IMR-90 (cell line): ENCODE results near the gene MAPKAPK2. TPM values are rescaled to one million over a fixed set of nuclear protein-coding genes. Genes with fewer than 3 reads are reported as not detected.

Experiments used
- ATAC-seq: fragments of 200-7000 bp; cut with Tn5 transposase; 2 replicates; pipeline ENCODE4 v1.9.1; 2020; ENCODE audit warnings: low read depth, mild to moderate bottlenecking, moderate library complexity
- BruUV-seq: library from RNA; stranded (reverse); fragments of 400-500 nt; replicated peaks from 2 replicates; lab custom pipeline; 2021; lab: Mats Ljungman, UMichigan
- CTCF ChIA-PET: fragments of 300-600 bp; formaldehyde crosslinking; extraction: SDS; loops from one replicate; lab custom pipeline; 2021; ENCODE audit warnings: antibody characterized with exemption; lab: Yijun Ruan, JAX
- POLR2A ChIA-PET: fragments of 300-600 bp; sonication (Branson Sonifier 250); formaldehyde crosslinking; loops from one replicate; lab custom pipeline; 2022; ENCODE audit warnings: antibody characterized with exemption; ENCODE audit not compliant: unreplicated experiment; lab: Charles Lee
- DNase-seq: peaks from one replicate; pipeline ENCODE4 v3.0.0; 2013
- H2AFZ ChIP-seq: replicated peaks from 2 replicates; pipeline ENCODE3; 2013; ENCODE audit warnings: low read length, mild to moderate bottlenecking; ENCODE audit not compliant: poor library complexity
- H2AK5ac ChIP-seq: 2 replicates; pipeline ENCODE4 v1.6.1; 2013; ENCODE audit warnings: low read depth, low read length, inconsistent platforms
- H2AK9ac ChIP-seq: replicated peaks from 2 replicates; pipeline ENCODE3; 2013; ENCODE audit warnings: mild to moderate bottlenecking, low read depth, low read length, moderate library complexity; ENCODE audit not compliant: poor library complexity
- H2BK120ac ChIP-seq: 2 replicates; pipeline ENCODE4 v1.6.1; 2013; ENCODE audit warnings: low read depth, low read length, inconsistent platforms
- H2BK15ac ChIP-seq: 3 replicates; pipeline ENCODE4 v1.6.1; 2013; ENCODE audit warnings: low read depth, low read length, inconsistent platforms
- H2BK20ac ChIP-seq: 2 replicates; pipeline ENCODE4 v1.6.1; 2013; ENCODE audit warnings: low read depth, mild to moderate bottlenecking, inconsistent platforms, low read length, moderate library complexity
- H2BK5ac ChIP-seq: 2 replicates; pipeline ENCODE4 v1.6.1; 2013; ENCODE audit warnings: mild to moderate bottlenecking, low read depth, low read length, inconsistent platforms; ENCODE audit not compliant: poor library complexity, severe bottlenecking
- H3K14ac ChIP-seq: replicated peaks from 2 replicates; pipeline ENCODE4 v1.6.1; 2013; ENCODE audit warnings: low read depth, low read length, inconsistent platforms
- H3K18ac ChIP-seq: 2 replicates; pipeline ENCODE4 v1.6.1; 2013; ENCODE audit warnings: low read depth, low read length, control low read depth
- H3K23ac ChIP-seq: 2 replicates; pipeline ENCODE4 v1.6.1; 2013; ENCODE audit warnings: low read depth, low read length, inconsistent platforms
- H3K27ac ChIP-seq: 2 replicates; pipeline ENCODE4 v1.5.1; 2013; ENCODE audit warnings: mild to moderate bottlenecking, control low read depth, low read length; ENCODE audit not compliant: insufficient read depth
- H3K27me3 ChIP-seq: 2 replicates; pipeline ENCODE4 v1.6.1; 2013; ENCODE audit warnings: low read length; ENCODE audit not compliant: control insufficient read depth, insufficient read depth
- H3K36me3 ChIP-seq: 2 replicates; pipeline ENCODE4 v1.6.1; 2013; ENCODE audit warnings: low read length, mixed read lengths; ENCODE audit not compliant: control insufficient read depth, insufficient read depth
- H3K4ac ChIP-seq: 2 replicates; pipeline ENCODE4 v1.6.1; 2013; ENCODE audit warnings: low read depth, low read length, inconsistent platforms
- H3K4me1 ChIP-seq: 2 replicates; pipeline ENCODE4 v1.6.1; 2013; ENCODE audit warnings: low read length, mixed read lengths; ENCODE audit not compliant: control insufficient read depth, insufficient read depth
- H3K4me2 ChIP-seq: 2 replicates; pipeline ENCODE4 v1.6.1; 2013; ENCODE audit warnings: low read depth, mild to moderate bottlenecking, control low read depth, low read length, moderate library complexity
- H3K4me3 ChIP-seq: 2 replicates; pipeline ENCODE4 v1.5.1; 2013; ENCODE audit warnings: low read depth, mild to moderate bottlenecking, control low read depth, low read length, moderate library complexity; ENCODE audit not compliant: insufficient read depth
- H3K56ac ChIP-seq: 2 replicates; pipeline ENCODE4 v1.6.1; 2013; ENCODE audit warnings: low read length, inconsistent platforms; ENCODE audit not compliant: insufficient read depth; ENCODE audit errors: extremely low read depth
- H3K79me1 ChIP-seq, 2 experiments: 2 replicates each; pipeline ENCODE4 v1.6.1; 2013; ENCODE audit warnings: low read length in 2 of 2, inconsistent platforms in 1 of 2, low read depth in 1 of 2
- H3K9ac ChIP-seq: 2 replicates; pipeline ENCODE4 v1.6.1; 2013; ENCODE audit warnings: low read depth, low read length, control low read depth
- H3K9me1 ChIP-seq: 2 replicates; pipeline ENCODE4 v1.6.1; 2013; ENCODE audit warnings: low read length, inconsistent platforms; ENCODE audit not compliant: insufficient read depth
- H3K9me3 ChIP-seq: 2 replicates; pipeline ENCODE4 v1.6.1; 2013; ENCODE audit warnings: low read length; ENCODE audit not compliant: control insufficient read depth, insufficient read depth
- H4K20me1 ChIP-seq: 2 replicates; pipeline ENCODE4 v1.6.1; 2013; ENCODE audit warnings: low read length, inconsistent platforms; ENCODE audit not compliant: insufficient read depth
- H4K5ac ChIP-seq: 2 replicates; pipeline ENCODE4 v1.6.1; 2013; ENCODE audit warnings: mild to moderate bottlenecking, low read depth, low read length, control low read depth
- H4K8ac ChIP-seq, 2 experiments: 2 replicates each; pipeline ENCODE4 v1.6.1; 2013; ENCODE audit warnings: low read depth in 2 of 2, low read length in 2 of 2, control low read depth in 1 of 2, inconsistent platforms in 1 of 2
- H4K91ac ChIP-seq: 2 replicates; pipeline ENCODE4 v1.6.1; 2013; ENCODE audit warnings: low read depth, low read length, inconsistent platforms; ENCODE audit not compliant: insufficient read depth
- BHLHE40 ChIP-seq: fragments of 150-350 bp; IDR thresholded peaks from 2 replicates; pipeline ENCODE4 v1.6.1; 2016; ENCODE audit warnings: mild to moderate bottlenecking, low read depth, low read length
- CEBPB ChIP-seq: IDR thresholded peaks from 2 replicates; pipeline ENCODE4 v1.6.1; 2012; ENCODE audit warnings: low read depth, low read length, improper control_type of control experiment
- CHD1 ChIP-seq: IDR thresholded peaks from 2 replicates; pipeline ENCODE4 v1.6.1; 2012; ENCODE audit warnings: low read depth, low read length, improper control_type of control experiment
- FOS ChIP-seq: fragments of 150-350 bp; IDR thresholded peaks from 2 replicates; pipeline ENCODE4 v1.6.1; 2016; ENCODE audit warnings: low read depth, low read length
- MAFK ChIP-seq: IDR thresholded peaks from 2 replicates; pipeline ENCODE4 v1.6.1; 2012; ENCODE audit warnings: low read depth, low read length, improper control_type of control experiment
- MAZ ChIP-seq: IDR thresholded peaks from 2 replicates; pipeline ENCODE4 v1.6.1; 2012; ENCODE audit warnings: low read depth, mild to moderate bottlenecking, low read length, improper control_type of control experiment, moderate library complexity, borderline replicate concordance
- MXI1 ChIP-seq: IDR thresholded peaks from 2 replicates; pipeline ENCODE4 v1.6.1; 2012; ENCODE audit warnings: low read depth, mild to moderate bottlenecking, low read length, moderate library complexity, borderline replicate concordance
- NFE2L2 ChIP-seq: fragments of 150-350 bp; IDR thresholded peaks from 2 replicates; pipeline ENCODE4 v1.6.1; 2016; ENCODE audit warnings: low read depth, mild to moderate bottlenecking, low read length
- POLR2A ChIP-seq: IDR thresholded peaks from 2 replicates; pipeline ENCODE4 v1.6.1; 2012; ENCODE audit warnings: mild to moderate bottlenecking, low read depth, low read length
- RAD21 ChIP-seq: IDR thresholded peaks from 2 replicates; pipeline ENCODE4 v1.6.1; 2012; ENCODE audit warnings: low read length, improper control_type of control experiment
- RCOR1 ChIP-seq: IDR thresholded peaks from 2 replicates; pipeline ENCODE4 v1.6.1; 2012; ENCODE audit warnings: mild to moderate bottlenecking, low read length, improper control_type of control experiment; ENCODE audit not compliant: insufficient replicate concordance
- RFX5 ChIP-seq: IDR thresholded peaks from 2 replicates; pipeline ENCODE4 v1.8.0; 2012; ENCODE audit warnings: low read depth, mild to moderate bottlenecking, low read length, moderate library complexity
- SMC3 ChIP-seq: fragments of 150-350 bp; IDR thresholded peaks from 2 replicates; pipeline ENCODE4 v1.6.1; 2016; ENCODE audit warnings: low read depth, mild to moderate bottlenecking, antibody characterized with exemption, low read length, moderate library complexity
- WGBS, 2 experiments: methylation state at CpG; one replicate each; pipeline versions ENCODE4 v1.1.5 to v1.1.7; 2013; ENCODE audit warnings: missing lambda C conversion rate in 2 of 2; ENCODE audit not compliant: insufficient read length in 1 of 2; ENCODE audit errors: extremely low coverage in 2 of 2; 5-methylcytosine and 5-hydroxymethylcytosine counted together
- dilution Hi-C: fragments of 300-500 bp; cut with HindIII; formaldehyde crosslinking; loops from one replicate; pipeline ENCODE4 v1.14.3; 2018; ENCODE audit warnings: low sequenced_read_pairs; ENCODE audit not compliant: unreplicated experiment
- in situ Hi-C: fragments of 300-500 bp; cut with MboI; formaldehyde crosslinking; loops from 3 replicates; pipeline ENCODE4 v1.14.3; 2019; ENCODE audit warnings: low sequenced_read_pairs, inconsistent platforms, mixed read lengths
- intact Hi-C: fragments of 100-400 bp; cut with micrococcal nuclease; formaldehyde crosslinking; loops from 2 replicates; pipeline ENCODE4 v1.10.0; 2022
- polyA plus RNA-seq, 3 experiments: library from polyadenylated mRNA; depleted of rRNA; stranded (reverse); fragments of >200 nt; gene quantifications; 2 replicates each; pipeline ENCODE4 v1.2.3, GENCODE V29; 2012; ENCODE audit warnings: low replicate concordance in 1 of 3
- total RNA-seq: library from RNA; depleted of rRNA; stranded (reverse); fragments of >200 nt; gene quantifications from 2 replicates; pipeline ENCODE4 v1.2.3, GENCODE V29; 2012
- TF ChIP-seq, protein P1 (sequence below): fragments of 150-350 bp; IDR thresholded peaks from 2 replicates; pipeline ENCODE4 v1.6.1; 2016; ENCODE audit warnings: low read depth, mild to moderate bottlenecking, low read length, moderate library complexity, borderline replicate concordance
- TF ChIP-seq, protein P2 (sequence below): conservative IDR thresholded peaks from 2 replicates; pipeline ENCODE4 v1.5.1; 2012; ENCODE audit warnings: mild to moderate bottlenecking, low read depth, low read length, improper control_type of control experiment

The MAPKAPK2 gene
- total and polyA plus RNA-seq, 2 of the 4 experiments (the other 2 are of a cell fraction) = 56.5 to 66.4 TPM

GRCh38 chr1:206736878-206737728, 52.4 kb downstream of the MAPKAPK2 start:
- Histone ChIP-seq H3K9me1 (peaks cover 21% of the 10 kb centered on the region), H3K4me3 (no peak overlapping the region), H3K23ac (no peak overlapping the region), H4K5ac (no peak overlapping the region), H2BK15ac (no peak overlapping the region), H3K18ac (no peak overlapping the region), H3K27ac (no peak overlapping the region), H3K27me3 (no peaks in the 10 kb centered on the region), H3K14ac (no peak overlapping the region), H3K9ac (no peak overlapping the region), H3K4me2 (no peak overlapping the region), H2BK20ac (no peak overlapping the region), H4K20me1 (peaks cover 15% of the 10 kb centered on the region; the same call in 1 of the 2 replicates), H3K4ac (no peak overlapping the region), H3K9me3 (no peaks in the 10 kb centered on the region), H2BK5ac (no peak overlapping the region), H2AK9ac (no peak overlapping the region), H3K79me1 (peaks cover 0 to 42% of the 10 kb centered on the region in 2 experiments; a peak in 2 of 4 replicates), H4K91ac (no peak overlapping the region), H4K8ac (no peak overlapping the region), H2AFZ (no peak overlapping the region), H2AK5ac (no peak overlapping the region), H3K56ac (no peak overlapping the region), H2BK120ac (no peak overlapping the region), H3K36me3 (peaks cover 28% of the 10 kb centered on the region), H3K4me1 (peaks cover 13% of the 10 kb centered on the region)
- intact Hi-C loops = loop anchor here (5.0 to 10.0 kb wide), 2 partner anchors 248 to 765 kb away; no protein-coding TSS in a partner anchor
- in situ Hi-C loops = loop anchor here (5.0 kb wide), 2 partner anchors 70 to 175 kb away; no protein-coding TSS in a partner anchor
- dilution Hi-C loops = no loop called here
- CTCF ChIA-PET = interaction anchor here (0.9 kb wide), 1 partner anchor 24 kb away, joined by 3 read pairs; no protein-coding TSS in a partner anchor
- BruUV-seq = no TSS peak
- ATAC-seq (no peak), DNase-seq (no peak)
- 100% methylated on average over 3 of the region's 14 CpGs; no CpG with 5 or more reads in 1 of the 2 experiments for WGBS, 2 experiments
- POLR2A ChIA-PET = no interaction called here
- TF ChIP-seq MAZ (no peak), NFE2L2 (no peak), CHD1 (no peak), RCOR1 (no peak), CEBPB (no peak), RAD21 (no peak), MXI1 (no peak), SMC3 (no peak), POLR2A (no peak), RFX5 (no peak), BHLHE40 (no peak), MAFK (no peak), FOS (no peak)
- TF ChIP-seq, protein P1, sequence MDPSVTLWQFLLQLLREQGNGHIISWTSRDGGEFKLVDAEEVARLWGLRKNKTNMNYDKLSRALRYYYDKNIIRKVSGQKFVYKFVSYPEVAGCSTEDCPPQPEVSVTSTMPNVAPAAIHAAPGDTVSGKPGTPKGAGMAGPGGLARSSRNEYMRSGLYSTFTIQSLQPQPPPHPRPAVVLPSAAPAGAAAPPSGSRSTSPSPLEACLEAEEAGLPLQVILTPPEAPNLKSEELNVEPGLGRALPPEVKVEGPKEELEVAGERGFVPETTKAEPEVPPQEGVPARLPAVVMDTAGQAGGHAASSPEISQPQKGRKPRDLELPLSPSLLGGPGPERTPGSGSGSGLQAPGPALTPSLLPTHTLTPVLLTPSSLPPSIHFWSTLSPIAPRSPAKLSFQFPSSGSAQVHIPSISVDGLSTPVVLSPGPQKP = no peak
- TF ChIP-seq, protein P2, sequence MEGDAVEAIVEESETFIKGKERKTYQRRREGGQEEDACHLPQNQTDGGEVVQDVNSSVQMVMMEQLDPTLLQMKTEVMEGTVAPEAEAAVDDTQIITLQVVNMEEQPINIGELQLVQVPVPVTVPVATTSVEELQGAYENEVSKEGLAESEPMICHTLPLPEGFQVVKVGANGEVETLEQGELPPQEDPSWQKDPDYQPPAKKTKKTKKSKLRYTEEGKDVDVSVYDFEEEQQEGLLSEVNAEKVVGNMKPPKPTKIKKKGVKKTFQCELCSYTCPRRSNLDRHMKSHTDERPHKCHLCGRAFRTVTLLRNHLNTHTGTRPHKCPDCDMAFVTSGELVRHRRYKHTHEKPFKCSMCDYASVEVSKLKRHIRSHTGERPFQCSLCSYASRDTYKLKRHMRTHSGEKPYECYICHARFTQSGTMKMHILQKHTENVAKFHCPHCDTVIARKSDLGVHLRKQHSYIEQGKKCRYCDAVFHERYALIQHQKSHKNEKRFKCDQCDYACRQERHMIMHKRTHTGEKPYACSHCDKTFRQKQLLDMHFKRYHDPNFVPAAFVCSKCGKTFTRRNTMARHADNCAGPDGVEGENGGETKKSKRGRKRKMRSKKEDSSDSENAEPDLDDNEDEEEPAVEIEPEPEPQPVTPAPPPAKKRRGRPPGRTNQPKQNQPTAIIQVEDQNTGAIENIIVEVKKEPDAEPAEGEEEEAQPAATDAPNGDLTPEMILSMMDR = no peak
